SK-N-SH (cell line): Measurements from ENCODE around the gene PANK3.
"Not testable (repeated sequence)": the region's sequence is repeated elsewhere in the genome, so short reads cannot be mapped to it uniquely, and the experiment has no call there.

Experiments used
- EP300 ChIP-seq, 2 experiments: IDR thresholded peaks; 2 replicates each; pipeline versions ENCODE4 v1.4.0 to v1.6.1; 2012; ENCODE audit warnings: borderline replicate concordance in 1 of 2, low read depth in 1 of 2, low read length in 1 of 2
- EZH2phosphoT487 ChIP-seq: fragments of 200-600 bp; sonication (generic); IDR thresholded peaks from 2 replicates; pipeline ENCODE4 v1.6.1; 2017; ENCODE audit warnings: low read depth, mixed run types, mild to moderate bottlenecking, antibody characterized with exemption, moderate library complexity, borderline replicate concordance
- JUND ChIP-seq: IDR thresholded peaks from 2 replicates; pipeline ENCODE4 v1.4.0; 2012
- RAD21 ChIP-seq: IDR thresholded peaks from 2 replicates; pipeline ENCODE4 v1.6.1; 2012; ENCODE audit warnings: mild to moderate bottlenecking, low read length
- TF ChIP-seq, protein P1 (sequence below): fragments of 200-600 bp; sonication (generic); IDR thresholded peaks from 2 replicates; pipeline ENCODE4 v1.6.1; 2017; ENCODE audit warnings: antibody characterized with exemption, mild to moderate bottlenecking, moderate library complexity

GRCh38 chr5:168573663-168574062 lies 5.5 kb downstream of the PANK3 start:
- TF ChIP-seq EP300 (IDR thresholded peaks at IDR 0.05; ENCODE audit: borderline replicate concordance in 1 of 2, low read depth in 1 of 2, low read length in 1 of 2); EZH2phosphoT487; RAD21; JUND: not testable (repeated sequence)
- TF ChIP-seq, protein P1, sequence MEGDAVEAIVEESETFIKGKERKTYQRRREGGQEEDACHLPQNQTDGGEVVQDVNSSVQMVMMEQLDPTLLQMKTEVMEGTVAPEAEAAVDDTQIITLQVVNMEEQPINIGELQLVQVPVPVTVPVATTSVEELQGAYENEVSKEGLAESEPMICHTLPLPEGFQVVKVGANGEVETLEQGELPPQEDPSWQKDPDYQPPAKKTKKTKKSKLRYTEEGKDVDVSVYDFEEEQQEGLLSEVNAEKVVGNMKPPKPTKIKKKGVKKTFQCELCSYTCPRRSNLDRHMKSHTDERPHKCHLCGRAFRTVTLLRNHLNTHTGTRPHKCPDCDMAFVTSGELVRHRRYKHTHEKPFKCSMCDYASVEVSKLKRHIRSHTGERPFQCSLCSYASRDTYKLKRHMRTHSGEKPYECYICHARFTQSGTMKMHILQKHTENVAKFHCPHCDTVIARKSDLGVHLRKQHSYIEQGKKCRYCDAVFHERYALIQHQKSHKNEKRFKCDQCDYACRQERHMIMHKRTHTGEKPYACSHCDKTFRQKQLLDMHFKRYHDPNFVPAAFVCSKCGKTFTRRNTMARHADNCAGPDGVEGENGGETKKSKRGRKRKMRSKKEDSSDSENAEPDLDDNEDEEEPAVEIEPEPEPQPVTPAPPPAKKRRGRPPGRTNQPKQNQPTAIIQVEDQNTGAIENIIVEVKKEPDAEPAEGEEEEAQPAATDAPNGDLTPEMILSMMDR = not testable (repeated sequence)
